Upper lobe of left lung (tissue), 6 donors: ENCODE data around the gene SNTA1. TPM values are rescaled to one million over a fixed set of nuclear protein-coding genes. Genes with fewer than 3 reads are reported as not detected.
"Not testable (repeated sequence)": the region's sequence is repeated elsewhere in the genome, so short reads cannot be mapped to it uniquely, and the experiment has no call there.

Experiments used
- ATAC-seq, 2 donors: fragments of 200-7000 bp; cut with Tn5 transposase; one replicate each; pipeline ENCODE4 v1.9.1; 2022; ENCODE audit warnings: mild to moderate bottlenecking in 2 of 2, moderate library complexity in 2 of 2; ENCODE audit not compliant: low FRiP score in 2 of 2
- DNase-seq, 2 donors: peaks; one replicate each; pipeline ENCODE4 v3.0.0-alpha.2; 2019 to 2020
- H3K27ac ChIP-seq, 4 donors: fragments of 200-600 bp; sonication (generic); one replicate each; pipeline ENCODE4 v1.5.1; 2016 to 2019
- H3K27me3 ChIP-seq, 4 donors: fragments of 200-600 bp; sonication (generic); one replicate each; pipeline ENCODE4 v1.5.1; 2017 to 2019
- H3K36me3 ChIP-seq, 4 donors: fragments of 200-600 bp; sonication (generic); one replicate each; pipeline ENCODE4 v1.5.1; 2016 to 2019
- H3K4me1 ChIP-seq, 4 donors: fragments of 200-600 bp; sonication (generic); one replicate each; pipeline ENCODE4 v1.5.1; 2018 to 2019
- H3K4me3 ChIP-seq, 4 donors: fragments of 200-600 bp; sonication (generic); one replicate each; pipeline ENCODE4 v1.5.1; 2017 to 2019; ENCODE audit warnings: mild to moderate bottlenecking in 2 of 4, moderate library complexity in 1 of 4
- H3K9me3 ChIP-seq, 4 donors: fragments of 200-600 bp; sonication (generic); one replicate each; pipeline ENCODE4 v1.5.1; 2018 to 2019
- CTCF ChIP-seq, 6 experiments: fragments of 450-650 bp in 4 of 6; fragments of 200-600 bp in 2 of 6; sonication (generic) in 2 of 6; IDR thresholded peaks; one replicate each; pipeline ENCODE4 v1.5.1; 2016 to 2019; ENCODE audit warnings: antibody characterized with exemption in 6 of 6
- EP300 ChIP-seq, 4 donors: sonication (generic); formaldehyde crosslinking; IDR thresholded peaks; one replicate each; pipeline ENCODE4 v1.5.1; 2017; ENCODE audit warnings: antibody characterized with exemption in 4 of 4, control low read depth in 2 of 4
- POLR2A ChIP-seq, 4 donors: fragments of 450-650 bp; IDR thresholded peaks; one replicate each; pipeline ENCODE4 v1.5.1; 2016 to 2017; ENCODE audit warnings: antibody characterized with exemption in 4 of 4, mild to moderate bottlenecking in 2 of 4
- POLR2AphosphoS5 ChIP-seq, 2 donors: sonication (generic); formaldehyde crosslinking; IDR thresholded peaks; one replicate each; pipeline ENCODE4 v1.5.1; 2017; ENCODE audit warnings: antibody characterized with exemption in 2 of 2
- WGBS, 2 donors: methylation state at CpG; one replicate each; pipeline ENCODE4 v1.1.5; 2017 to 2018; 5-methylcytosine and 5-hydroxymethylcytosine counted together
- total RNA-seq, 6 donors: library from RNA; depleted of rRNA in 4 of 6; stranded (reverse); fragments of >200 nt in 4 of 6; gene quantifications; one replicate each; pipeline versions ENCODE4 v1.1.0 to v1.2.1, GENCODE V29; 2016 to 2021
- donor health status: DM: no; HTN: no; CAD: no; lungs with moderate emphysema.
- donor health status: DM: no; HTN: yes; CAD: no; lungs with severe emphysema.

SNTA1 gene
- total RNA-seq, 6 donors from 2014 or later: 8.2 to 23.4 (median 11.3) TPM

- DNase-seq (no peak), ATAC-seq (no peak)
- Histone ChIP-seq H3K4me1 (no peaks in the 10 kb centered on the region), H3K36me3 (no peaks in the 10 kb centered on the region), H3K27me3 (no peaks in the 10 kb centered on the region), H3K27ac (no peak overlapping the region), H3K9me3 (no peaks in the 10 kb centered on the region), H3K4me3 (no peak overlapping the region)
- TF ChIP-seq POLR2A (IDR thresholded peaks at IDR 0.05): no peak
- TF ChIP-seq EP300 (IDR thresholded peaks at IDR 0.05): no peak
- TF ChIP-seq CTCF (IDR thresholded peaks at IDR 0.05): no peak
- no peak for TF ChIP-seq POLR2AphosphoS5 (IDR thresholded peaks at IDR 0.05)
- WGBS, 2 donors: 62 to 68% methylated on average over 8 to 9 of the region's 9 CpGs
These were observed 22.1 kb upstream of the SNTA1 start for GRCh38 chr20:33465481-33466302.

- H3K27me3 ChIP-seq, H3K36me3 ChIP-seq, ATAC-seq, DNase-seq, H3K4me3 ChIP-seq, H3K9me3 ChIP-seq, H3K27ac ChIP-seq, H3K4me1 ChIP-seq: not testable (repeated sequence)
- WGBS, 2 donors: 75 to 81% methylated on average over 8 of the region's 8 CpGs
These were observed 21.2 kb upstream of the SNTA1 start for GRCh38 chr20:33464759-33465158.

- no peaks in the 10 kb centered on the region for H3K27me3 ChIP-seq
- TF ChIP-seq CTCF (IDR thresholded peaks at IDR 0.05): no peak
- H3K27ac ChIP-seq: no peak overlapping the region
- DNase-seq (no peak), ATAC-seq (peak in 1 of 2 donors; percentile 45)
- no peaks in the 10 kb centered on the region for H3K36me3 ChIP-seq
- no peaks in the 10 kb centered on the region for H3K4me1 ChIP-seq
- WGBS, 2 donors: 77 to 78% methylated on average over 7 of the region's 7 CpGs
- no peaks in the 10 kb centered on the region for H3K9me3 ChIP-seq
- no peak overlapping the region for H3K4me3 ChIP-seq
These were observed 20.0 kb upstream of the SNTA1 start for GRCh38 chr20:33463332-33464101.

GRCh38 chr20:33460711-33461110, 17.1 kb upstream of the SNTA1 start:
- Histone ChIP-seq H3K36me3 (no peaks in the 10 kb centered on the region), H3K4me1 (no peaks in the 10 kb centered on the region), H3K27ac (no peak overlapping the region), H3K27me3 (no peaks in the 10 kb centered on the region), H3K9me3 (no peaks in the 10 kb centered on the region), H3K4me3 (no peak overlapping the region)
- ATAC-seq (no peak), DNase-seq (no peak)
- 96 to 100% methylated on average over 5 of the region's 5 CpGs for WGBS, 2 donors
- no peak for TF ChIP-seq EP300 (IDR thresholded peaks at IDR 0.05)
- no peak for TF ChIP-seq CTCF (IDR thresholded peaks at IDR 0.05)
- TF ChIP-seq POLR2A (IDR thresholded peaks at IDR 0.05): no peak
- TF ChIP-seq POLR2AphosphoS5 (IDR thresholded peaks at IDR 0.05): no peak

GRCh38 chr20:33459599-33459998, 16.0 kb upstream of the SNTA1 start:
- WGBS, 2 donors: 85% methylated on average over 7 of the region's 7 CpGs
- ATAC-seq (no peak), DNase-seq (no peak)
- Histone ChIP-seq H3K4me1 (no peaks in the 10 kb centered on the region), H3K36me3 (no peaks in the 10 kb centered on the region), H3K9me3 (no peaks in the 10 kb centered on the region), H3K27me3 (no peaks in the 10 kb centered on the region), H3K4me3 (no peak overlapping the region), H3K27ac (no peak overlapping the region)
- TF ChIP-seq EP300 (IDR thresholded peaks at IDR 0.05) (no peak), POLR2A (IDR thresholded peaks at IDR 0.05) (no peak), CTCF (IDR thresholded peaks at IDR 0.05) (no peak), POLR2AphosphoS5 (IDR thresholded peaks at IDR 0.05) (no peak)
